Right lobe of liver (tissue), 6 donors: ENCODE results near the gene MDM2. TPM values are rescaled to one million over a fixed set of nuclear protein-coding genes. Genes with fewer than 3 reads are reported as not detected.

Experiments
- ATAC-seq, 4 donors: fragments of 200-7000 bp; cut with Tn5 transposase; one replicate each; pipeline ENCODE4 v1.9.1; 2020; ENCODE audit warnings: mild to moderate bottlenecking in 4 of 4, moderate library complexity in 4 of 4
- DNase-seq, 3 donors: peaks; one replicate each; pipeline ENCODE4 v3.0.0-alpha.2; 2020
- H3K27ac ChIP-seq, 3 donors: fragments of 200-600 bp; one replicate each; pipeline ENCODE4 v1.8.0; 2022
- H3K27me3 ChIP-seq, 2 donors: fragments of 200-600 bp; one replicate each; pipeline ENCODE4 v1.8.0; 2022
- H3K36me3 ChIP-seq, 4 donors: fragments of 200-600 bp; sonication (generic) in 1 of 4; one replicate each; pipeline versions ENCODE4 v1.5.1 to v1.8.0; 2017 to 2022; ENCODE audit warnings: control low read depth in 1 of 4
- H3K4me1 ChIP-seq, 4 donors: fragments of 200-600 bp; sonication (generic) in 1 of 4; one replicate each; pipeline versions ENCODE4 v1.5.1 to v1.8.0; 2017 to 2022; ENCODE audit warnings: control low read depth in 1 of 4
- H3K4me3 ChIP-seq, 3 donors: fragments of 200-600 bp; one replicate each; pipeline ENCODE4 v1.8.0; 2022
- H3K9me3 ChIP-seq, 4 donors: fragments of 200-600 bp; sonication (generic) in 1 of 4; one replicate each; pipeline versions ENCODE4 v1.5.1 to v1.8.0; 2017 to 2022; ENCODE audit warnings: control low read depth in 1 of 4
- POLR2A ChIP-seq: fragments of 450-650 bp; IDR thresholded peaks from one replicate; pipeline ENCODE4 v1.6.1; 2017; ENCODE audit warnings: antibody characterized with exemption, mild to moderate bottlenecking
- WGBS: methylation state at CpG from one replicate; pipeline ENCODE4 v1.1.6; 2018; ENCODE audit warnings: low coverage, low lambda C conversion rate; ENCODE audit not compliant: insufficient coverage; ENCODE audit errors: missing lambda C conversion rate; 5-methylcytosine and 5-hydroxymethylcytosine counted together
- intact Hi-C, 2 donors: fragments of 100-400 bp; cut with DNase I; formaldehyde crosslinking; loops; one replicate each; pipeline versions ENCODE4 v1.11.2 to v1.14.1; 2022
- total RNA-seq, 6 experiments: library from RNA; depleted of rRNA in 2 of 6; stranded (reverse); fragments of >200 nt in 2 of 6; fragmentation: NEBNext Ultra II Directional in 3 of 6; extraction: Animal tissue kit (Norgen Biotek cat#: 25700) in 3 of 6; gene quantifications; one replicate each; pipeline versions ENCODE4 v1.1.0 to v1.2.4, GENCODE V29; 2016 to 2023
- TF ChIP-seq, protein P1 (sequence below), 4 donors: fragments of 200-600 bp in 3 of 4; fragments of 450-650 bp in 1 of 4; IDR thresholded peaks; one replicate each; pipeline versions ENCODE4 v1.5.1 to v1.8.0; 2016 to 2022; ENCODE audit warnings: antibody characterized with exemption in 4 of 4, mild to moderate bottlenecking in 2 of 4
- donor health status: DM: no; HTN: yes; CAD: no.
- donor health status: DM: no; HTN: no; CAD: no.
- donor health status: DM: no; HTN: no; CAD: no.
- donor health status: DM: no; HTN: yes; CAD: no.
- donor health status: DM: no; HTN: yes; CAD: no.

MDM2 gene
- total RNA-seq, 6 experiments from 2014 or later = 56.9 to 74.3 (median 64.0) TPM

- H3K4me1 ChIP-seq = peaks cover 0 to 4% (median 0%) of the 10 kb centered on the region in 4 donors
Measured at GRCh38 chr12:68864604-68865003, 56.6 kb downstream of the MDM2 start.

DNA sequence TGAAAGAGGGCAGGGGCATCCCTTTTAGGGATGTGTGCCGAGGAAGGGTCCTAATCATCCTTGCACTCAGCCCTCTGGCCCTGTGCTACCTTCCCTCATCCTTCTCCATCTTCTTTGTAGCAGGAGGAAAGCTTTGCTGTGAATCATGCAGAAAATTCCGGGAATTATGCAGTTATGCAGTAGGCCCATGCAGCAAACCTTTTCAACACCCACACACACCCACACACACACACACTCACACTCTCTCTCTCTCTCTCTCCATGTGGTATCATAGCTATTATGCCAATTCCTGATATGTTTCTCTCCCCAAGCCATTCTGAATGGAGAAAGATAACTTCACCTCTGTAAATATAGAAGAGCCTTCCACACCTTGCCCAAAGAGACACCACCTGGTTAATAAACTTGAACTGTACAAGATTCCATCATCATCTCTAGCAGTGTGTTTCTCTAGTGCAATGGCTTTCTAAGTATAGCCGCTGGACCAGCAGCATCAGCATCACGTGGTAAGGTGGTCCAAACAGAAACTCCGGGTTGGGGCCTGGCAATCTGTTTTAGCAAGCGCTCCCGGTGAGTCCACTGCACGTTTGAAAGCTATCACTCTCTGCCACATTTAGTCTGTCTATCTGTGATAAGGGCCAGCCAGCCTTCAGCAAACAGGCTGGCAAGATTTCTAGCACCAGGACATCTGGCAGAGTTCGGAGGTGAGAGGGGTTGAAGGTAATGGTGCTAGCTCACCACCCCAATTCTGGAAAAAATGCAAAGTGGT is 57.6 kb downstream of the MDM2 start:
- ATAC-seq (peak in 1 of 4 donors; percentile 29), DNase-seq (no peak)
- Histone ChIP-seq H3K4me1 (peaks cover 0 to 4% (median 0%) of the 10 kb centered on the region in 4 donors), H3K4me3 (no peak overlapping the region), H3K36me3 (peaks cover 0 to 45% (median 8%) of the 10 kb centered on the region in 4 donors), H3K27ac (no peak overlapping the region), H3K9me3 (no peaks in the 10 kb centered on the region), H3K27me3 (no peaks in the 10 kb centered on the region)
- TF ChIP-seq, protein P1, sequence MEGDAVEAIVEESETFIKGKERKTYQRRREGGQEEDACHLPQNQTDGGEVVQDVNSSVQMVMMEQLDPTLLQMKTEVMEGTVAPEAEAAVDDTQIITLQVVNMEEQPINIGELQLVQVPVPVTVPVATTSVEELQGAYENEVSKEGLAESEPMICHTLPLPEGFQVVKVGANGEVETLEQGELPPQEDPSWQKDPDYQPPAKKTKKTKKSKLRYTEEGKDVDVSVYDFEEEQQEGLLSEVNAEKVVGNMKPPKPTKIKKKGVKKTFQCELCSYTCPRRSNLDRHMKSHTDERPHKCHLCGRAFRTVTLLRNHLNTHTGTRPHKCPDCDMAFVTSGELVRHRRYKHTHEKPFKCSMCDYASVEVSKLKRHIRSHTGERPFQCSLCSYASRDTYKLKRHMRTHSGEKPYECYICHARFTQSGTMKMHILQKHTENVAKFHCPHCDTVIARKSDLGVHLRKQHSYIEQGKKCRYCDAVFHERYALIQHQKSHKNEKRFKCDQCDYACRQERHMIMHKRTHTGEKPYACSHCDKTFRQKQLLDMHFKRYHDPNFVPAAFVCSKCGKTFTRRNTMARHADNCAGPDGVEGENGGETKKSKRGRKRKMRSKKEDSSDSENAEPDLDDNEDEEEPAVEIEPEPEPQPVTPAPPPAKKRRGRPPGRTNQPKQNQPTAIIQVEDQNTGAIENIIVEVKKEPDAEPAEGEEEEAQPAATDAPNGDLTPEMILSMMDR (IDR thresholded peaks at IDR 0.05) = no peak
- TF ChIP-seq POLR2A = no peak
- intact Hi-C loops = no loop called here
- WGBS = 66% methylated on average over 7 of the region's 9 CpGs

More at GRCh38 chr12:68864604-68865003, 56.6 kb downstream of the MDM2 start:
- Histone ChIP-seq H3K27ac (no peak overlapping the region), H3K27me3 (no peaks in the 10 kb centered on the region), H3K36me3 (peaks cover 0 to 36% (median 6%) of the 10 kb centered on the region in 4 donors), H3K4me3 (no peak overlapping the region), H3K9me3 (no peaks in the 10 kb centered on the region)
- ATAC-seq = no peak
- TF ChIP-seq, protein P1 (IDR thresholded peaks at IDR 0.05) = no peak
- no peak for TF ChIP-seq POLR2A
- DNase-seq = no peak
- 92% methylated on average over 2 of the region's 3 CpGs for WGBS
- intact Hi-C loops = no loop called here

DNA sequence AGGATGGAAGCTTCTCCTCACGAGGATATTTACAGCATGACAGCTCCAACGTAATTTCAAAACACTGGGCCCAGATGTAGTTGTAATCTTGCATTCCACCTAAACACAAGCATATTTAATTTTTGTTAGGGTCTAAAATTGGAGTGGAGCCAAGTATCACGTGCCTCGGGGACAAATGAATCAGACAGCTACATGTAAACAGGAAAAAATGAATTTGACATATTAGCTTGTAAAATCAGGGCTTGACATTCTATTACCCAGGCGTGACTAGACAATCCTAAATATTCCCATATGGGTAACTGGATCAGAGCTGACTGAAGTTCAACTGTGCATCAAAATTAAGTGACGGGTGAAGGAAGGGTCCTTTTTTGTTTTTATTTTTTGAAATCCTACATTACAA is 59.0 kb downstream of the MDM2 start:
- Histone ChIP-seq H3K27ac (no peak overlapping the region), H3K36me3 (peaks cover 0 to 56% (median 16%) of the 10 kb centered on the region in 4 donors)

GRCh38 chr12:68867606-68868005 is 59.6 kb downstream of the MDM2 start:
- ATAC-seq (no peak), DNase-seq (no peak)
- no peaks in the 10 kb centered on the region for H3K9me3 ChIP-seq
- no peak overlapping the region for H3K27ac ChIP-seq
- peaks cover 0 to 56% (median 16%) of the 10 kb centered on the region in 4 donors for H3K36me3 ChIP-seq
- no peaks in the 10 kb centered on the region for H3K27me3 ChIP-seq
- no peak for TF ChIP-seq POLR2A
- TF ChIP-seq, protein P1 (IDR thresholded peaks at IDR 0.05) = no peak
- WGBS = 75% methylated on average over 1 of the region's 5 CpGs
- no peak overlapping the region for H3K4me3 ChIP-seq
- intact Hi-C loops = no loop called here
- H3K4me1 ChIP-seq = peaks cover 0 to 4% (median 0%) of the 10 kb centered on the region in 4 donors

More for the DNA sequence above, 59.0 kb downstream of the MDM2 start:
- intact Hi-C loops = no loop called here
- Histone ChIP-seq H3K9me3 (no peaks in the 10 kb centered on the region), H3K4me3 (no peak overlapping the region), H3K4me1 (peaks cover 0 to 4% (median 0%) of the 10 kb centered on the region in 4 donors), H3K27me3 (no peaks in the 10 kb centered on the region)
- no peak for TF ChIP-seq POLR2A
- TF ChIP-seq, protein P1 (IDR thresholded peaks at IDR 0.05) = no peak
- 61% methylated on average over 6 of the region's 6 CpGs for WGBS
- ATAC-seq (no peak), DNase-seq (no peak)
